HCT116 (cell line): ENCODE results near the gene CEP97. TPM values are rescaled to one million over a fixed set of nuclear protein-coding genes. Genes with fewer than 3 reads are reported as not detected.

Experiments used
- ATAC-seq: fragments of 200-7000 bp; cut with Tn5 transposase; 2 replicates; pipeline ENCODE4 v1.9.1; 2020; ENCODE audit warnings: mild to moderate bottlenecking, moderate library complexity
- BruUV-seq: library from RNA; stranded (reverse); fragments of 400-500 nt; replicated peaks from 2 replicates; lab custom pipeline; 2021; lab: Mats Ljungman, UMichigan
- CTCF ChIA-PET: fragments of 300-600 bp; sonication (Branson Sonifier 250); formaldehyde crosslinking; loops from one replicate; lab custom pipeline; 2021; ENCODE audit warnings: antibody characterized with exemption; lab: Charles Lee
- POLR2A ChIA-PET: fragments of 300-600, 350-600 bp; sonication (Branson Sonifier 250); formaldehyde crosslinking; loops from one replicate; lab custom pipeline; 2021; ENCODE audit warnings: antibody characterized with exemption; lab: Charles Lee
- RAD21 ChIA-PET, 2 experiments: fragments of 300-600 bp; sonication (Branson Sonifier 250); formaldehyde crosslinking; loops; one replicate each; lab custom pipeline; 2023; ENCODE audit warnings: low total read pairs in 2 of 2; ENCODE audit not compliant: uncharacterized antibody in 2 of 2, unreplicated experiment in 2 of 2, low non-redundant PET in 1 of 2; lab: Charles Lee
- DNase-seq: peaks from one replicate; pipeline ENCODE4 v3.0.0-alpha.2; 2010; ENCODE audit warnings: low read depth, low spot score
- H2AFZ ChIP-seq: fragments of 200-600 bp; shearing (Covaris generic), sonication (generic); 2 replicates; pipeline ENCODE4 v1.6.1; 2017; ENCODE audit warnings: low read depth, mixed run types, mixed read lengths, antibody characterized with exemption, low read length; ENCODE audit not compliant: poor library complexity, severe bottlenecking
- H3K27ac ChIP-seq: 2 replicates; pipeline ENCODE4 v1.5.1; 2012; ENCODE audit warnings: low read depth, low read length
- H3K27me3 ChIP-seq: fragments of 200-600 bp; sonication (generic); 2 replicates; pipeline ENCODE4 v1.6.1; 2016; ENCODE audit warnings: mixed run types, low read length, mixed read lengths; ENCODE audit not compliant: insufficient read depth
- H3K36me3 ChIP-seq, 2 experiments: fragments of 200-500 bp in 1 of 2; fragments of 200-600 bp in 1 of 2; sonication (Bioruptor generic) in 1 of 2; sonication (generic) in 1 of 2; 2 replicates each; pipeline versions ENCODE4 v1.5.1 to v1.6.1; 2014 to 2016; ENCODE audit warnings: low read length in 2 of 2, inconsistent platforms in 1 of 2, mixed read lengths in 1 of 2, mixed run types in 1 of 2; ENCODE audit not compliant: insufficient read depth in 2 of 2, control insufficient read depth in 1 of 2
- H3K4me1 ChIP-seq, 2 experiments: fragments of 200-600 bp in 1 of 2; sonication (generic) in 1 of 2; 2 replicates each; pipeline versions ENCODE4 v1.5.1 to v1.6.1; 2012 to 2017; ENCODE audit warnings: low read length in 2 of 2, inconsistent platforms in 1 of 2, mild to moderate bottlenecking in 1 of 2, mixed read lengths in 1 of 2, mixed run types in 1 of 2, moderate library complexity in 1 of 2; ENCODE audit not compliant: insufficient read depth in 2 of 2, control insufficient read depth in 1 of 2
- H3K4me2 ChIP-seq: fragments of 200-600 bp; sonication (generic); 2 replicates; pipeline ENCODE4 v1.6.1; 2017; ENCODE audit warnings: mixed run types, low read length, mixed read lengths
- H3K4me3 ChIP-seq, 2 experiments: fragments of 200-600 bp in 1 of 2; sonication (generic) in 1 of 2; replicated peaks in 1 of 2; 2 replicates each; pipeline ENCODE4 v1.5.1; 2011 to 2016; ENCODE audit warnings: low read length in 2 of 2, control low read depth in 1 of 2, low read depth in 1 of 2, mild to moderate bottlenecking in 1 of 2, mixed read lengths in 1 of 2, mixed run types in 1 of 2
- H3K79me2 ChIP-seq: fragments of 200-600 bp; sonication (generic); 2 replicates; pipeline ENCODE4 v1.6.1; 2017; ENCODE audit warnings: mild to moderate bottlenecking, mixed run types, low read length, moderate library complexity, mixed read lengths; ENCODE audit not compliant: insufficient read depth
- H3K9ac ChIP-seq: fragments of 200-600 bp; sonication (generic); 2 replicates; pipeline ENCODE4 v1.6.1; 2016; ENCODE audit warnings: low read length, mixed read lengths
- H3K9me2 ChIP-seq: fragments of 200-600 bp; sonication (generic), shearing (Covaris generic); 2 replicates; pipeline ENCODE4 v1.6.1; 2017; ENCODE audit warnings: mixed run types, mild to moderate bottlenecking, moderate library complexity; ENCODE audit not compliant: insufficient read depth
- H3K9me3 ChIP-seq, 2 experiments: fragments of 200-500 bp in 1 of 2; fragments of 200-600 bp in 1 of 2; sonication (Bioruptor generic) in 1 of 2; sonication (generic) in 1 of 2; 2 replicates each; pipeline ENCODE4 v1.6.1; 2014 to 2017; ENCODE audit warnings: low read length in 2 of 2, mixed read lengths in 2 of 2, inconsistent platforms in 1 of 2, low read depth in 1 of 2, mild to moderate bottlenecking in 1 of 2, mixed run types in 1 of 2, moderate library complexity in 1 of 2; ENCODE audit not compliant: control insufficient read depth in 1 of 2, insufficient read depth in 1 of 2
- H4K20me1 ChIP-seq: fragments of 200-600 bp; sonication (generic), shearing (Covaris generic); 2 replicates; pipeline ENCODE4 v1.6.1; 2017; ENCODE audit warnings: mixed run types, mild to moderate bottlenecking, moderate library complexity; ENCODE audit not compliant: insufficient read depth
- CEBPB ChIP-seq: IDR thresholded peaks from 2 replicates; pipeline ENCODE4 v1.6.1; 2012; ENCODE audit warnings: low read depth
- EGR1 ChIP-seq: IDR thresholded peaks from 2 replicates; pipeline ENCODE4 v1.6.1; 2012; ENCODE audit warnings: low read depth
- ELF1 ChIP-seq: IDR thresholded peaks from 2 replicates; pipeline ENCODE4 v1.6.1; 2012; ENCODE audit warnings: low read depth, borderline replicate concordance
- EZH2 ChIP-seq: fragments of 200-600 bp; sonication (generic); IDR thresholded peaks from 2 replicates; pipeline ENCODE4 v1.6.1; 2017; ENCODE audit warnings: antibody characterized with exemption, mixed run types
- EZH2phosphoT487 ChIP-seq: fragments of 200-600 bp; IDR thresholded peaks from 2 replicates; pipeline ENCODE4 v1.6.1; 2018; ENCODE audit warnings: antibody characterized with exemption, borderline replicate concordance
- FOSL1 ChIP-seq: IDR thresholded peaks from 2 replicates; pipeline ENCODE4 v1.6.1; 2012; ENCODE audit warnings: low read depth
- JUND ChIP-seq: IDR thresholded peaks from 2 replicates; pipeline ENCODE4 v1.6.1; 2012
- POLR2A ChIP-seq: IDR thresholded peaks from 2 replicates; pipeline ENCODE4 v1.7.0; 2011; ENCODE audit warnings: borderline replicate concordance; ENCODE audit not compliant: insufficient read depth, insufficient read length; ENCODE audit errors: extremely low read depth
- POLR2AphosphoS5 ChIP-seq: IDR thresholded peaks from 2 replicates; pipeline ENCODE4 v1.6.1; 2011; ENCODE audit warnings: mild to moderate bottlenecking, low read depth, low read length, moderate library complexity
- RAD21 ChIP-seq: IDR thresholded peaks from 2 replicates; pipeline ENCODE4 v1.6.1; 2012; ENCODE audit warnings: low read depth, mild to moderate bottlenecking
- SIN3A ChIP-seq: IDR thresholded peaks from 2 replicates; pipeline ENCODE4 v1.6.1; 2012; ENCODE audit warnings: low read depth
- SP1 ChIP-seq: IDR thresholded peaks from 2 replicates; pipeline ENCODE4 v1.6.1; 2012; ENCODE audit warnings: low read depth
- SRF ChIP-seq: IDR thresholded peaks from 2 replicates; pipeline ENCODE4 v1.6.1; 2012; ENCODE audit warnings: low read depth
- YY1 ChIP-seq: IDR thresholded peaks from 2 replicates; pipeline ENCODE4 v1.6.1; 2011; ENCODE audit warnings: low read length, low read depth, moderate library complexity, mild to moderate bottlenecking; ENCODE audit not compliant: insufficient replicate concordance; ENCODE audit errors: extremely low read depth
- ZFX ChIP-seq: fragments of 450-650 bp; IDR thresholded peaks from 2 replicates; pipeline ENCODE4 v1.6.1; 2017
- ZNF274 ChIP-seq: fragments of 200-500 bp; sonication (Bioruptor generic); IDR thresholded peaks from 2 replicates; pipeline ENCODE4 v1.6.1; 2014; ENCODE audit warnings: mild to moderate bottlenecking, low read depth, low read length, inconsistent platforms
- intact Hi-C: fragments of 100-400 bp; cut with micrococcal nuclease; formaldehyde crosslinking; loops from 2 replicates; pipeline ENCODE4 v1.10.0; 2022
- total RNA-seq: library from RNA; stranded (reverse); gene quantifications from one replicate; pipeline ENCODE4 v1.2.1, GENCODE V29; 2021; ENCODE audit not compliant: unreplicated experiment
- TF ChIP-seq, protein P1 (sequence below): IDR thresholded peaks from 2 replicates; pipeline ENCODE4 v1.6.1; 2011; ENCODE audit warnings: mild to moderate bottlenecking, low read length, moderate library complexity; ENCODE audit not compliant: insufficient replicate concordance; ENCODE audit errors: extremely low read depth
- TF ChIP-seq, protein P2 (sequence below): IDR thresholded peaks from 2 replicates; pipeline ENCODE4 v1.6.1; 2012; ENCODE audit warnings: low read depth
- TF ChIP-seq, protein P3 (sequence below): IDR thresholded peaks from 2 replicates; pipeline ENCODE4 v1.6.1; 2012
- TF ChIP-seq, protein P4 (sequence below): IDR thresholded peaks from 2 replicates; pipeline ENCODE4 v1.6.1; 2012

Gene CEP97
- total RNA-seq, 1 experiment from 2014 or later = 15.7 TPM

DNA sequence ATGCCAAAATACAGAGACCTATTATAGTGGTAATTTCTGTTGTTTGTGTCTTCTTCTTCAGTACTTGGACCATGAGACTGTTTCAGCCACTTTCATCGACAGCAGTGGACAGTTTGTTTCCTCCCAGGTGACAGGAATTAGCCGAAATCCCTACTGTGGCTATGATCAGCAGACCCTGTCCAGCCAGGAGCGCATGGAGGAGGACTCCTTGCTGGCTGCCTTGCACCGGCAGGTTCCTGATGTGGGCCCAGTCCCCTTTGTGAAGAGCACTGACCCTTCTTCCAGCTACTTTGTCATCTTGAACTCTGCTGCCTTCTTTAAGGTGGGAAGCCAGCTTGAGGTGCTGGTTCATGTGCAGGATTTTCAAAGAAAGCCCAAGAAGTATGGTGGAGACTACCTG, 76.8 kb downstream of the CEP97 start:
- Histone ChIP-seq H3K36me3 (no peaks in the 10 kb centered on the region), H3K79me2 (no peaks in the 10 kb centered on the region), H2AFZ (no peak overlapping the region), H4K20me1 (no peaks in the 10 kb centered on the region), H3K9ac (no peak overlapping the region), H3K9me3 (no peaks in the 10 kb centered on the region), H3K27me3 (no peaks in the 10 kb centered on the region), H3K27ac (no peak overlapping the region), H3K4me2 (no peak overlapping the region), H3K4me1 (no peaks in the 10 kb centered on the region), H3K4me3 (no peak overlapping the region), H3K9me2 (no peaks in the 10 kb centered on the region)
- intact Hi-C loops = loop anchor here (5.0 kb wide), 1 partner anchor 104 kb away; no protein-coding TSS in a partner anchor
- no TSS peak for BruUV-seq
- ChIA-PET POLR2A (no interaction called here), CTCF (interaction anchor here (0.8 kb wide), 1 partner anchor 424 kb away, joined by 3 read pairs; no protein-coding TSS in a partner anchor), RAD21 (no interaction called here)
- DNase-seq (no peak), ATAC-seq (no peak)
- TF ChIP-seq ZFX = no peak
- TF ChIP-seq ZNF274 = no peak
- TF ChIP-seq SIN3A = no peak
- no peak for TF ChIP-seq EGR1
- TF ChIP-seq SP1 = no peak
- TF ChIP-seq, protein P1, sequence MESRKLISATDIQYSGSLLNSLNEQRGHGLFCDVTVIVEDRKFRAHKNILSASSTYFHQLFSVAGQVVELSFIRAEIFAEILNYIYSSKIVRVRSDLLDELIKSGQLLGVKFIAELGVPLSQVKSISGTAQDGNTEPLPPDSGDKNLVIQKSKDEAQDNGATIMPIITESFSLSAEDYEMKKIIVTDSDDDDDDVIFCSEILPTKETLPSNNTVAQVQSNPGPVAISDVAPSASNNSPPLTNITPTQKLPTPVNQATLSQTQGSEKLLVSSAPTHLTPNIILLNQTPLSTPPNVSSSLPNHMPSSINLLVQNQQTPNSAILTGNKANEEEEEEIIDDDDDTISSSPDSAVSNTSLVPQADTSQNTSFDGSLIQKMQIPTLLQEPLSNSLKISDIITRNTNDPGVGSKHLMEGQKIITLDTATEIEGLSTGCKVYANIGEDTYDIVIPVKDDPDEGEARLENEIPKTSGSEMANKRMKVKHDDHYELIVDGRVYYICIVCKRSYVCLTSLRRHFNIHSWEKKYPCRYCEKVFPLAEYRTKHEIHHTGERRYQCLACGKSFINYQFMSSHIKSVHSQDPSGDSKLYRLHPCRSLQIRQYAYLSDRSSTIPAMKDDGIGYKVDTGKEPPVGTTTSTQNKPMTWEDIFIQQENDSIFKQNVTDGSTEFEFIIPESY = no peak
- no peak for TF ChIP-seq CEBPB
- no peak for TF ChIP-seq JUND
- TF ChIP-seq YY1 = no peak
- TF ChIP-seq, protein P2, sequence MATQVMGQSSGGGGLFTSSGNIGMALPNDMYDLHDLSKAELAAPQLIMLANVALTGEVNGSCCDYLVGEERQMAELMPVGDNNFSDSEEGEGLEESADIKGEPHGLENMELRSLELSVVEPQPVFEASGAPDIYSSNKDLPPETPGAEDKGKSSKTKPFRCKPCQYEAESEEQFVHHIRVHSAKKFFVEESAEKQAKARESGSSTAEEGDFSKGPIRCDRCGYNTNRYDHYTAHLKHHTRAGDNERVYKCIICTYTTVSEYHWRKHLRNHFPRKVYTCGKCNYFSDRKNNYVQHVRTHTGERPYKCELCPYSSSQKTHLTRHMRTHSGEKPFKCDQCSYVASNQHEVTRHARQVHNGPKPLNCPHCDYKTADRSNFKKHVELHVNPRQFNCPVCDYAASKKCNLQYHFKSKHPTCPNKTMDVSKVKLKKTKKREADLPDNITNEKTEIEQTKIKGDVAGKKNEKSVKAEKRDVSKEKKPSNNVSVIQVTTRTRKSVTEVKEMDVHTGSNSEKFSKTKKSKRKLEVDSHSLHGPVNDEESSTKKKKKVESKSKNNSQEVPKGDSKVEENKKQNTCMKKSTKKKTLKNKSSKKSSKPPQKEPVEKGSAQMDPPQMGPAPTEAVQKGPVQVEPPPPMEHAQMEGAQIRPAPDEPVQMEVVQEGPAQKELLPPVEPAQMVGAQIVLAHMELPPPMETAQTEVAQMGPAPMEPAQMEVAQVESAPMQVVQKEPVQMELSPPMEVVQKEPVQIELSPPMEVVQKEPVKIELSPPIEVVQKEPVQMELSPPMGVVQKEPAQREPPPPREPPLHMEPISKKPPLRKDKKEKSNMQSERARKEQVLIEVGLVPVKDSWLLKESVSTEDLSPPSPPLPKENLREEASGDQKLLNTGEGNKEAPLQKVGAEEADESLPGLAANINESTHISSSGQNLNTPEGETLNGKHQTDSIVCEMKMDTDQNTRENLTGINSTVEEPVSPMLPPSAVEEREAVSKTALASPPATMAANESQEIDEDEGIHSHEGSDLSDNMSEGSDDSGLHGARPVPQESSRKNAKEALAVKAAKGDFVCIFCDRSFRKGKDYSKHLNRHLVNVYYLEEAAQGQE = no peak
- TF ChIP-seq POLR2AphosphoS5 = no peak
- no peak for TF ChIP-seq RAD21
- no peak for TF ChIP-seq POLR2A
- TF ChIP-seq, protein P3, sequence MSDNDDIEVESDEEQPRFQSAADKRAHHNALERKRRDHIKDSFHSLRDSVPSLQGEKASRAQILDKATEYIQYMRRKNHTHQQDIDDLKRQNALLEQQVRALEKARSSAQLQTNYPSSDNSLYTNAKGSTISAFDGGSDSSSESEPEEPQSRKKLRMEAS = no peak
- no peak for TF ChIP-seq SRF
- no peak for TF ChIP-seq EZH2phosphoT487
- TF ChIP-seq ELF1 = no peak
- no peak for TF ChIP-seq FOSL1
- TF ChIP-seq, protein P4, sequence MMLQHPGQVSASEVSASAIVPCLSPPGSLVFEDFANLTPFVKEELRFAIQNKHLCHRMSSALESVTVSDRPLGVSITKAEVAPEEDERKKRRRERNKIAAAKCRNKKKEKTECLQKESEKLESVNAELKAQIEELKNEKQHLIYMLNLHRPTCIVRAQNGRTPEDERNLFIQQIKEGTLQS = no peak
- no peak for TF ChIP-seq EZH2
